K562 treated with DMSO at 1 percent for 12 hours (cell line): ENCODE results near the gene LRP2. TPM values are rescaled to one million over a fixed set of nuclear protein-coding genes. Genes with fewer than 3 reads are reported as not detected.

Experiments
- total RNA-seq: library from RNA; unstranded; fragments of 300-600 nt; gene quantifications from 2 replicates; pipeline ENCODE4 v1.2.3, GENCODE V29; 2022; ENCODE audit not compliant: insufficient read depth

The LRP2 gene
- 0.12 TPM in 1 of 2 replicates, not detected in the other for total RNA-seq

GRCh38 chr2:169362118-169362893 is at the start of gene LRP2:
TSS of gene LRP2 (minus strand) at chr2:169362534. CDS start at chr2:169362399, 135 bp downstream.

Other genes starting within 250 kb of the LRP2 start
- 3.0 and 4.1 TPM in 2 replicates for gene BBS5, start 117.0 kb upstream of the LRP2 start, total RNA-seq
- gene KLHL41, start 147.2 kb upstream of the LRP2 start, total RNA-seq, result 0.25 TPM in 1 of 2 replicates, not detected in the other
- gene FASTKD1, start 211.3 kb upstream of the LRP2 start, total RNA-seq, result 27.8 and 61.5 TPM in 2 replicates
- 47.3 and 53.7 TPM in 2 replicates for gene PPIG, start 221.8 kb upstream of the LRP2 start, total RNA-seq